KOPT-K1 (cell line): ENCODE results near the gene GPATCH2.
"Not testable (repeated sequence)": the region's sequence is repeated elsewhere in the genome, so short reads cannot be mapped to it uniquely, and the experiment has no call there.

ENCODE experiments used
- H3K27ac ChIP-seq: fragments of 200-600 bp; sonication (generic); 2 replicates; pipeline ENCODE4 v1.5.1; 2016; ENCODE audit warnings: antibody characterized with exemption, mild to moderate bottlenecking, low read depth, low read length; ENCODE audit not compliant: poor library complexity, severe bottlenecking
- H3K36me3 ChIP-seq: fragments of 200-600 bp; sonication (generic); 2 replicates; pipeline ENCODE4 v1.5.1; 2017; ENCODE audit warnings: antibody characterized with exemption, mild to moderate bottlenecking, low read length, moderate library complexity; ENCODE audit not compliant: insufficient read depth
- H3K9me3 ChIP-seq: fragments of 200-600 bp; sonication (generic); 2 replicates; pipeline ENCODE4 v1.5.1; 2017; ENCODE audit warnings: antibody characterized with exemption, low read length, mild to moderate bottlenecking; ENCODE audit not compliant: insufficient read depth, poor library complexity, severe bottlenecking

Gene GPATCH2

GRCh38 chr1:217614200-217614712 is 16.6 kb downstream of the GPATCH2 start:
- Histone ChIP-seq H3K36me3 (peaks cover 47% of the 10 kb centered on the region), H3K27ac (no peak overlapping the region), H3K9me3 (no peaks in the 10 kb centered on the region)

- H3K27ac ChIP-seq: no peak overlapping the region
- H3K36me3 ChIP-seq: peaks cover 22% of the 10 kb centered on the region
- H3K9me3 ChIP-seq: no peaks in the 10 kb centered on the region
Observed at GRCh38 chr1:217605390-217605789, 25.5 kb downstream of the GPATCH2 start.

GRCh38 chr1:217602380-217602779 is 28.5 kb downstream of the GPATCH2 start:
- peaks cover 13% of the 10 kb centered on the region for H3K36me3 ChIP-seq
- no peaks in the 10 kb centered on the region for H3K9me3 ChIP-seq
- H3K27ac ChIP-seq: no peak overlapping the region

- no peak overlapping the region for H3K27ac ChIP-seq
- H3K9me3 ChIP-seq: no peaks in the 10 kb centered on the region
- peaks cover 6% of the 10 kb centered on the region; the same call in 1 of the 2 replicates for H3K36me3 ChIP-seq
Observed at GRCh38 chr1:217599154-217599553, 31.7 kb downstream of the GPATCH2 start.

GRCh38 chr1:217590598-217590997 is 40.3 kb downstream of the GPATCH2 start:
- Histone ChIP-seq H3K9me3 (no peaks in the 10 kb centered on the region), H3K27ac (no peak overlapping the region), H3K36me3 (no peaks in the 10 kb centered on the region)

GRCh38 chr1:217586586-217586985 is 44.3 kb downstream of the GPATCH2 start:
- H3K36me3 ChIP-seq: no peaks in the 10 kb centered on the region
- H3K27ac ChIP-seq: no peak overlapping the region
- no peaks in the 10 kb centered on the region for H3K9me3 ChIP-seq

- no peaks in the 10 kb centered on the region for H3K9me3 ChIP-seq
- H3K36me3 ChIP-seq: no peaks in the 10 kb centered on the region
- no peak overlapping the region for H3K27ac ChIP-seq
Observed at GRCh38 chr1:217585577-217585976, 45.3 kb downstream of the GPATCH2 start.

GRCh38 chr1:217584286-217584811 is 46.5 kb downstream of the GPATCH2 start:
- not testable (repeated sequence) for H3K27ac ChIP-seq, H3K36me3 ChIP-seq, H3K9me3 ChIP-seq

- H3K9me3 ChIP-seq: no peaks in the 10 kb centered on the region
- H3K27ac ChIP-seq: no peak overlapping the region
- H3K36me3 ChIP-seq: no peaks in the 10 kb centered on the region
Observed at GRCh38 chr1:217577336-217577735, 53.6 kb downstream of the GPATCH2 start.

GRCh38 chr1:217574265-217574949 is 56.5 kb downstream of the GPATCH2 start:
- no peak overlapping the region for H3K27ac ChIP-seq
- H3K9me3 ChIP-seq: no peaks in the 10 kb centered on the region
- no peaks in the 10 kb centered on the region for H3K36me3 ChIP-seq

- Histone ChIP-seq H3K27ac (no peak overlapping the region), H3K9me3 (no peaks in the 10 kb centered on the region)
Observed at GRCh38 chr1:217569021-217569420, 61.9 kb downstream of the GPATCH2 start.

GRCh38 chr1:217568200-217568599 is 62.7 kb downstream of the GPATCH2 start:
- no peaks in the 10 kb centered on the region for H3K36me3 ChIP-seq
- no peak overlapping the region for H3K27ac ChIP-seq
- H3K9me3 ChIP-seq: no peaks in the 10 kb centered on the region

More at GRCh38 chr1:217569021-217569420, 61.9 kb downstream of the GPATCH2 start:
- H3K36me3 ChIP-seq: no peaks in the 10 kb centered on the region

GRCh38 chr1:217564833-217565232 is 66.1 kb downstream of the GPATCH2 start:
- no peak overlapping the region for H3K27ac ChIP-seq
- no peaks in the 10 kb centered on the region for H3K36me3 ChIP-seq
- H3K9me3 ChIP-seq: no peaks in the 10 kb centered on the region

GRCh38 chr1:217564207-217564606 is 66.7 kb downstream of the GPATCH2 start:
- Histone ChIP-seq H3K9me3 (no peaks in the 10 kb centered on the region), H3K27ac (no peak overlapping the region), H3K36me3 (no peaks in the 10 kb centered on the region)

- no peaks in the 10 kb centered on the region for H3K9me3 ChIP-seq
- H3K27ac ChIP-seq: no peak overlapping the region
- H3K36me3 ChIP-seq: no peaks in the 10 kb centered on the region
Observed at GRCh38 chr1:217563179-217563578, 67.7 kb downstream of the GPATCH2 start.
